NCI-H1092 treated with DMSO at 0.1 percent for 48 hours (cell line): ENCODE results near the gene VTI1A.
"Not testable (repeated sequence)": the region's sequence is repeated elsewhere in the genome, so short reads cannot be mapped to it uniquely, and the experiment has no call there.

Experiments used
- DNase-seq: peaks from one replicate; lab custom pipeline; 2025; lab: John Stamatoyannopoulos, UW

VTI1A gene

GRCh38 chr10:112446855-112447619 is at the start of gene VTI1A, which contains the start of gene ZDHHC6:
Gene VTI1A, plus strand, starts transcription at chr10:112447215. Its CDS starts 159 bp downstream, at chr10:112447374.
Gene ZDHHC6, minus strand, starts transcription at chr10:112446914. Its CDS starts 1,478 bp downstream, at chr10:112445436.
- peak; percentile 71 for DNase-seq

- no peak for DNase-seq
Measured at GRCh38 chr10:112397592-112397991, 49.4 kb upstream of the VTI1A start.

- no peak for DNase-seq
Measured at GRCh38 chr10:112402917-112403316, 44.1 kb upstream of the VTI1A start.

- DNase-seq = no peak
Measured at GRCh38 chr10:112404617-112405016, 42.4 kb upstream of the VTI1A start.

- DNase-seq = not testable (repeated sequence)
Measured at GRCh38 chr10:112406806-112407205, 40.2 kb upstream of the VTI1A start.

- DNase-seq = no peak
Measured at GRCh38 chr10:112407696-112408095, 39.3 kb upstream of the VTI1A start.

- no peak for DNase-seq
Measured at GRCh38 chr10:112409299-112409698, 37.7 kb upstream of the VTI1A start.

- DNase-seq = no peak
Measured at GRCh38 chr10:112409755-112410154, 37.3 kb upstream of the VTI1A start.

- DNase-seq = no peak
Measured at GRCh38 chr10:112412696-112413095, 34.3 kb upstream of the VTI1A start.

- no peak for DNase-seq
Measured at GRCh38 chr10:112421731-112422130, 25.3 kb upstream of the VTI1A start.

- no peak for DNase-seq
Measured at GRCh38 chr10:112424651-112425050, 22.4 kb upstream of the VTI1A start.

- no peak for DNase-seq
Measured at GRCh38 chr10:112426111-112426510, 20.9 kb upstream of the VTI1A start.

- no peak for DNase-seq
Measured at GRCh38 chr10:112429147-112429546, 17.9 kb upstream of the VTI1A start.

GRCh38 chr10:112429654-112430230 is 17.3 kb upstream of the VTI1A start:
- no peak for DNase-seq

- DNase-seq = no peak
Measured at GRCh38 chr10:112433136-112433535, 13.9 kb upstream of the VTI1A start.

GRCh38 chr10:112434988-112435619 is 11.9 kb upstream of the VTI1A start:
- no peak for DNase-seq

- DNase-seq = no peak
Measured at GRCh38 chr10:112438356-112438755, 8.7 kb upstream of the VTI1A start.

GRCh38 chr10:112441520-112441919 is 5.5 kb upstream of the VTI1A start:
- no peak for DNase-seq

- DNase-seq = no peak
Measured at GRCh38 chr10:112442063-112442462, 5.0 kb upstream of the VTI1A start.

GRCh38 chr10:112446055-112446854 is 760 bp upstream of the VTI1A start:
- DNase-seq = no peak

- DNase-seq = no peak
Measured at GRCh38 chr10:112447620-112447928, 559 bp downstream of the VTI1A start.

- no peak for DNase-seq
Measured at GRCh38 chr10:112448888-112449287, 1.9 kb downstream of the VTI1A start.
